CD14-positive monocyte (primary cell): ENCODE measurements around the gene KCTD18. TPM values are rescaled to one million over a fixed set of nuclear protein-coding genes. Genes with fewer than 3 reads are reported as not detected.
A peak's percentile ranks its signal among the peaks of the same experiment; 100 is the strongest.

ENCODE experiments used
- DNase-seq, 3 donors: peaks; one replicate each; pipeline ENCODE4 v3.0.0-alpha.2; 2011 to 2022
- H2AFZ ChIP-seq: 2 replicates; pipeline ENCODE4 v1.6.0; 2012; ENCODE audit warnings: mild to moderate bottlenecking, low read depth, low read length, inconsistent platforms; ENCODE audit not compliant: insufficient read depth, poor library complexity, severe bottlenecking
- H3K27ac ChIP-seq, 2 donors: 1 replicate in 1 of 2; 2 replicates in 1 of 2; pipeline ENCODE4 v1.5.1; 2012 to 2013; ENCODE audit warnings: low read length in 2 of 2, control low read depth in 1 of 2, inconsistent platforms in 1 of 2, low read depth in 1 of 2, mild to moderate bottlenecking in 1 of 2
- H3K27me3 ChIP-seq, 2 donors: one replicate each; pipeline versions ENCODE4 v1.6.0 to v1.6.1; 2011 to 2013; ENCODE audit warnings: low read length in 2 of 2; ENCODE audit not compliant: control insufficient read depth in 2 of 2, insufficient read depth in 2 of 2
- H3K36me3 ChIP-seq, 2 donors: replicated peaks in 1 of 2; 1 replicate in 1 of 2; 2 replicates in 1 of 2; pipeline versions ENCODE4 v1.5.1 to v1.6.1; 2012 to 2013; ENCODE audit warnings: low read length in 2 of 2, control low read depth in 1 of 2, inconsistent platforms in 1 of 2, mild to moderate bottlenecking in 1 of 2; ENCODE audit not compliant: insufficient read depth in 2 of 2, control insufficient read depth in 1 of 2
- H3K4me1 ChIP-seq, 2 donors: 1 replicate in 1 of 2; 2 replicates in 1 of 2; pipeline versions ENCODE4 v1.5.1 to v1.6.1; 2012 to 2013; ENCODE audit warnings: low read length in 2 of 2, control low read depth in 1 of 2, inconsistent platforms in 1 of 2, mild to moderate bottlenecking in 1 of 2, moderate library complexity in 1 of 2; ENCODE audit not compliant: insufficient read depth in 2 of 2, control insufficient read depth in 1 of 2
- H3K4me2 ChIP-seq: replicated peaks from 2 replicates; pipeline ENCODE3; 2012; ENCODE audit warnings: low read length, moderate library complexity, mild to moderate bottlenecking; ENCODE audit not compliant: poor library complexity, severe bottlenecking; ENCODE audit errors: extremely low read depth
- H3K4me3 ChIP-seq, 3 experiments: fragments of 200-600 bp in 1 of 3; sonication (generic) in 1 of 3; replicated peaks in 1 of 3; 1 replicate in 2 of 3; 2 replicates in 1 of 3; pipeline ENCODE4 v1.5.1; 2011 to 2013; ENCODE audit warnings: low read length in 3 of 3, mild to moderate bottlenecking in 3 of 3, control low read depth in 2 of 3, low read depth in 2 of 3, inconsistent platforms in 1 of 3, moderate library complexity in 1 of 3
- H3K79me2 ChIP-seq: 2 replicates; pipeline ENCODE4 v1.6.0; 2012; ENCODE audit warnings: mild to moderate bottlenecking, control low read depth, inconsistent platforms, low read length, moderate library complexity; ENCODE audit not compliant: insufficient read depth
- H3K9ac ChIP-seq: 2 replicates; pipeline ENCODE4 v1.6.0; 2017; ENCODE audit warnings: low read length, mild to moderate bottlenecking; ENCODE audit not compliant: insufficient read depth, poor library complexity, severe bottlenecking
- H3K9me3 ChIP-seq, 2 donors: replicated peaks in 1 of 2; 1 replicate in 1 of 2; 2 replicates in 1 of 2; pipeline versions ENCODE4 v1.5.1 to v1.6.1; 2012 to 2013; ENCODE audit warnings: low read length in 2 of 2, control low read depth in 1 of 2; ENCODE audit not compliant: control insufficient read depth in 1 of 2, insufficient read depth in 1 of 2
- H4K20me1 ChIP-seq: 2 replicates; pipeline ENCODE4 v1.6.0; 2012; ENCODE audit warnings: mild to moderate bottlenecking, low read length, control low read depth, moderate library complexity; ENCODE audit not compliant: insufficient read depth
- H3K27ac Mint-ChIP-seq, 7 donors: one replicate each; pipeline ENCODE4 v1.8.0; 2020; ENCODE audit warnings: mild to moderate bottlenecking in 7 of 7, mixed read lengths in 7 of 7, moderate library complexity in 6 of 7, inconsistent platforms in 2 of 7
- H3K27me3 Mint-ChIP-seq, 3 donors: one replicate each; pipeline ENCODE4 v1.8.0; 2021 to 2022; ENCODE audit warnings: low read depth in 3 of 3, mild to moderate bottlenecking in 3 of 3, mixed read lengths in 3 of 3, moderate library complexity in 3 of 3, inconsistent platforms in 1 of 3
- H3K36me3 Mint-ChIP-seq, 2 donors: one replicate each; pipeline ENCODE4 v1.8.0; 2020; ENCODE audit warnings: mixed read lengths in 2 of 2, inconsistent platforms in 1 of 2, mild to moderate bottlenecking in 1 of 2
- H3K4me1 Mint-ChIP-seq: one replicate; pipeline ENCODE4 v1.8.0; 2020; ENCODE audit warnings: mild to moderate bottlenecking, mixed read lengths
- H3K4me3 Mint-ChIP-seq, 2 donors: one replicate each; pipeline ENCODE4 v1.8.0; 2020; ENCODE audit warnings: mild to moderate bottlenecking in 2 of 2, mixed read lengths in 2 of 2, moderate library complexity in 1 of 2
- H3K9me3 Mint-ChIP-seq, 7 donors: one replicate each; pipeline ENCODE4 v1.8.0; 2020 to 2022; ENCODE audit warnings: mixed read lengths in 7 of 7, mild to moderate bottlenecking in 6 of 7, moderate library complexity in 6 of 7, inconsistent platforms in 2 of 7
- WGBS: methylation state at CpG from one replicate; pipeline ENCODE4 v1.1.5; 2013; ENCODE audit warnings: missing lambda C conversion rate; ENCODE audit not compliant: insufficient coverage; 5-methylcytosine and 5-hydroxymethylcytosine counted together
- intact Hi-C, 2 donors: fragments of 100-400 bp; cut with micrococcal nuclease; formaldehyde crosslinking; loops; one replicate each; pipeline versions ENCODE4 v1.15.0 to v1.15.1; 2023
- polyA plus RNA-seq, 3 donors: library from polyadenylated mRNA; depleted of rRNA in 1 of 3; unstranded in 2 of 3; stranded (reverse) in 1 of 3; fragments of 300-500 nt in 2 of 3; fragments of >200 nt in 1 of 3; fragmentation: Illumina TruSeq in 2 of 3; gene quantifications; 1 replicate in 2 of 3; 2 replicates in 1 of 3; pipeline ENCODE4 v1.2.3, GENCODE V29; 2012 to 2021
- TF ChIP-seq, protein P1 (sequence below): fragments of 200-600 bp; IDR thresholded peaks from one replicate; pipeline ENCODE4 v1.8.0; 2022; ENCODE audit warnings: antibody characterized with exemption, mild to moderate bottlenecking

Gene KCTD18
- polyA plus RNA-seq, 3 donors, result 9.7 to 14.6 (median 11.8) TPM

DNA sequence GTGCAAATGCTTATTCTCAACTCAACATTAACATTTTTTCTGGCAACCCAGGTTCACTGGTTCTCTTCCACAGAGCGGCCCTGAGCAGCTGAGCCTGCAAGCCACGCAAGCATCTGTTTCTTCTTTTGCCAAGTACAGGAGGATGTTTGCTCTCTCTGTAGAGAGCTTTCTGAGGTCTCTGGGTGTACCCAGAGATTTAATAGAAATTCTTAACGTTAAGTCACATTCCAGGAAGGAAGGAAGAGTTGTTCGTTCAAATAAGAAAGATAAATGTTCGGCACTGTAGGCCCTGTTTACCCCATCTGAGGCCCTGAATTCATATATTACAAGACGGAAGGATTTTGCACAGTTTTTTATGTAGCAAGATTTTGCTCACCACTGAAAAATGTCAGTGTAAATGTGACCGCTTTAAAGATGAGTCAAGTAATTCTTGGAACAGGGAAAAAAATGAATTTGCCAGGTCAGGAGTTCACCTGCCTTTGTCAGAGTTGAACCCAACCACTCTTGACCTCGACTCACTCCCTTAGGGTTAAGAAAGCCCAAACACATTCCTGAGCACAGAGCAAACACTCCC is 30.1 kb downstream of the KCTD18 start:
- WGBS, result 67% methylated on average over 5 of the region's 8 CpGs
- no peaks in the 10 kb centered on the region for H3K4me1 ChIP-seq
- no peaks in the 10 kb centered on the region for H3K27me3 ChIP-seq
- H3K4me2 ChIP-seq, result no peak overlapping the region
- H3K4me3 Mint-ChIP-seq, result no peak overlapping the region
- H3K4me1 Mint-ChIP-seq, result no peaks in the 10 kb centered on the region
- peaks cover 0 to 5% (median 0%) of the 10 kb centered on the region in 3 donors for H3K27me3 Mint-ChIP-seq
- no peak for DNase-seq
- peaks cover 0 to 5% of the 10 kb centered on the region in 2 donors for H3K36me3 ChIP-seq
- no peaks in the 10 kb centered on the region for H3K79me2 ChIP-seq
- H3K36me3 Mint-ChIP-seq, result peaks cover 8 to 14% of the 10 kb centered on the region in 2 donors
- H3K9me3 Mint-ChIP-seq, result no peaks in the 10 kb centered on the region
- H3K27ac Mint-ChIP-seq, result peak overlapping the region in 1 of 7 donors; percentile 41
- no peak overlapping the region for H2AFZ ChIP-seq
- no peaks in the 10 kb centered on the region for H3K9me3 ChIP-seq
- H3K27ac ChIP-seq, result no peak overlapping the region
- H3K9ac ChIP-seq, result no peak overlapping the region
- H3K4me3 ChIP-seq, result no peak overlapping the region
- TF ChIP-seq, protein P1, sequence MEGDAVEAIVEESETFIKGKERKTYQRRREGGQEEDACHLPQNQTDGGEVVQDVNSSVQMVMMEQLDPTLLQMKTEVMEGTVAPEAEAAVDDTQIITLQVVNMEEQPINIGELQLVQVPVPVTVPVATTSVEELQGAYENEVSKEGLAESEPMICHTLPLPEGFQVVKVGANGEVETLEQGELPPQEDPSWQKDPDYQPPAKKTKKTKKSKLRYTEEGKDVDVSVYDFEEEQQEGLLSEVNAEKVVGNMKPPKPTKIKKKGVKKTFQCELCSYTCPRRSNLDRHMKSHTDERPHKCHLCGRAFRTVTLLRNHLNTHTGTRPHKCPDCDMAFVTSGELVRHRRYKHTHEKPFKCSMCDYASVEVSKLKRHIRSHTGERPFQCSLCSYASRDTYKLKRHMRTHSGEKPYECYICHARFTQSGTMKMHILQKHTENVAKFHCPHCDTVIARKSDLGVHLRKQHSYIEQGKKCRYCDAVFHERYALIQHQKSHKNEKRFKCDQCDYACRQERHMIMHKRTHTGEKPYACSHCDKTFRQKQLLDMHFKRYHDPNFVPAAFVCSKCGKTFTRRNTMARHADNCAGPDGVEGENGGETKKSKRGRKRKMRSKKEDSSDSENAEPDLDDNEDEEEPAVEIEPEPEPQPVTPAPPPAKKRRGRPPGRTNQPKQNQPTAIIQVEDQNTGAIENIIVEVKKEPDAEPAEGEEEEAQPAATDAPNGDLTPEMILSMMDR, result no peak
- H4K20me1 ChIP-seq, result no peaks in the 10 kb centered on the region
- intact Hi-C loops, result loop anchor here in 1 of 2 donors (5.0 kb wide), 1 partner anchor 497 kb away; no protein-coding TSS in a partner anchor

DNA sequence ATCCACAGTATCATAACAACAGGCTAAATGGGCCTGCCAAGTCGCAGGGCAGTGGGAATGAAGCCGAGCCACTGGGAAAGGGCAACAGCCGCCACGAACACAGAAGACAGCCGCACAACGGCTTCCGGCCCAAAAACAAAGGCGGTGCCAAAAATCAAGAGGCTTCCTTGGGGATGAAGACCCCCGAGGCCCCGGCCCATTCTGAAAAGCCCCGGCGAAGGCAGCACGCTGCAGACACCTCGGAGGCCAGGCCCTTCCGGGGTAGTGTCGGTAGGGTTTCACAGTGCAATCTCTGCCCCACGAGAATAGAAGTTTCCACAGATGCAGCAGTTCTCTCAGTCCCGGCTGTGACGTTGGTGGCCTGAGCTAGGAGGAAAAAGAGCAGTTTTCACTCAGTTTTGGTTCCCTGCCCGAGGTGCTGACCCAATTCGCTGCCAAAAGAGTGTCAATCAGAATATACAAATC is 32.2 kb downstream of the KCTD18 start:
- Histone ChIP-seq H3K9me3 (no peaks in the 10 kb centered on the region), H3K4me3 (no peak overlapping the region), H3K4me1 (no peaks in the 10 kb centered on the region), H3K27ac (no peak overlapping the region), H3K36me3 (peaks cover 0 to 12% of the 10 kb centered on the region in 2 donors), H2AFZ (no peak overlapping the region), H3K79me2 (no peaks in the 10 kb centered on the region), H3K4me2 (no peak overlapping the region), H3K9ac (no peak overlapping the region), H4K20me1 (no peaks in the 10 kb centered on the region), H3K27me3 (no peaks in the 10 kb centered on the region)
- Mint-ChIP-seq H3K4me1 (no peaks in the 10 kb centered on the region), H3K4me3 (no peak overlapping the region), H3K27ac (no peak overlapping the region), H3K9me3 (no peaks in the 10 kb centered on the region), H3K27me3 (peaks cover 0 to 5% (median 0%) of the 10 kb centered on the region in 3 donors), H3K36me3 (peaks cover 15 to 19% of the 10 kb centered on the region in 2 donors)
- intact Hi-C loops, result no loop called here
- no peak for DNase-seq
- 95% methylated on average over 14 of the region's 21 CpGs for WGBS
- TF ChIP-seq, protein P1, result no peak
